GM23338 (cell line): ENCODE results near the gene PRSS48. TPM values are rescaled to one million over a fixed set of nuclear protein-coding genes. Genes with fewer than 3 reads are reported as not detected.

ENCODE experiments used
- ATAC-seq: fragments of 200-7000 bp; cut with Tn5 transposase; 3 replicates; pipeline ENCODE4 v1.9.1; 2020
- DNase-seq: peaks from one replicate; pipeline ENCODE4 v3.0.0-alpha.2; 2015; ENCODE audit warnings: low spot score
- H2AFZ ChIP-seq: fragments of 200-600 bp; sonication (generic); 2 replicates; pipeline ENCODE4 v1.8.0; 2016; ENCODE audit warnings: antibody characterized with exemption, mild to moderate bottlenecking, moderate library complexity
- H3F3A ChIP-seq: fragments of 200-600 bp; sonication (generic); replicated peaks from 2 replicates; pipeline ENCODE4 v1.8.0; 2017; ENCODE audit warnings: antibody characterized with exemption, mixed run types, low read depth
- H3K27ac ChIP-seq: fragments of 200-600 bp; sonication (generic); 2 replicates; pipeline ENCODE4 v1.6.1; 2016; ENCODE audit warnings: low read depth
- H3K27me3 ChIP-seq: fragments of 200-600 bp; sonication (generic); 2 replicates; pipeline ENCODE4 v1.8.0; 2016; ENCODE audit warnings: mild to moderate bottlenecking, mixed run types, moderate library complexity; ENCODE audit not compliant: insufficient read depth
- H3K36me3 ChIP-seq: fragments of 200-600 bp; sonication (generic); 2 replicates; pipeline ENCODE4 v1.8.0; 2016; ENCODE audit warnings: mild to moderate bottlenecking; ENCODE audit not compliant: insufficient read depth
- H3K4me1 ChIP-seq: fragments of 200-600 bp; sonication (generic); 2 replicates; pipeline ENCODE4 v1.8.0; 2016; ENCODE audit warnings: mild to moderate bottlenecking, moderate library complexity; ENCODE audit not compliant: insufficient read depth
- H3K4me2 ChIP-seq: fragments of 200-600 bp; sonication (generic); 2 replicates; pipeline ENCODE4 v1.7.1; 2017; ENCODE audit warnings: mixed run types
- H3K4me3 ChIP-seq: fragments of 200-600 bp; sonication (generic); 2 replicates; pipeline ENCODE4 v1.6.1; 2016; ENCODE audit warnings: mixed run types
- H3K79me2 ChIP-seq: fragments of 200-600 bp; sonication (generic); replicated peaks from 2 replicates; pipeline ENCODE4 v1.8.0; 2017; ENCODE audit warnings: mild to moderate bottlenecking; ENCODE audit not compliant: insufficient read depth
- H3K9me2 ChIP-seq: fragments of 200-600 bp; sonication (generic); 2 replicates; pipeline ENCODE4 v1.8.0; 2017; ENCODE audit not compliant: insufficient read depth
- H4K20me1 ChIP-seq: fragments of 200-600 bp; sonication (generic); replicated peaks from 2 replicates; pipeline ENCODE4 v1.8.0; 2017; ENCODE audit warnings: mild to moderate bottlenecking; ENCODE audit not compliant: insufficient read depth
- H3K27ac Mint-ChIP-seq: 2 replicates; pipeline ENCODE4 v1.8.0; 2020; ENCODE audit warnings: inconsistent platforms, mild to moderate bottlenecking, moderate library complexity, mixed read lengths
- H3K27me3 Mint-ChIP-seq: 3 replicates; pipeline ENCODE4 v1.8.0; 2022; ENCODE audit warnings: low read depth, mild to moderate bottlenecking, moderate library complexity, mixed read lengths, inconsistent platforms; ENCODE audit not compliant: insufficient read depth, poor library complexity
- H3K36me3 Mint-ChIP-seq: 3 replicates; pipeline ENCODE4 v1.8.0; 2021; ENCODE audit warnings: low read depth, mild to moderate bottlenecking, inconsistent platforms, moderate library complexity, mixed read lengths
- H3K4me1 Mint-ChIP-seq: 3 replicates; pipeline ENCODE4 v1.8.0; 2020; ENCODE audit warnings: mild to moderate bottlenecking, inconsistent platforms, mixed read lengths
- H3K4me3 Mint-ChIP-seq: 3 replicates; pipeline ENCODE4 v1.8.0; 2021; ENCODE audit warnings: moderate library complexity, mild to moderate bottlenecking, inconsistent platforms, mixed read lengths
- H3K9me3 Mint-ChIP-seq: 3 replicates; pipeline ENCODE4 v1.8.0; 2020; ENCODE audit warnings: moderate library complexity, mild to moderate bottlenecking, inconsistent platforms, mixed read lengths
- CREB1 ChIP-seq: fragments of 250-450 bp; sonication (Bioruptor Pico); IDR thresholded peaks from 2 replicates; pipeline ENCODE4 v1.5.0; 2020; ENCODE audit warnings: low read depth, mild to moderate bottlenecking, moderate library complexity
- EZH2 ChIP-seq: fragments of 200-600 bp; sonication (generic); IDR thresholded peaks from one replicate; pipeline ENCODE4 v1.8.0; 2017; ENCODE audit warnings: antibody characterized with exemption, mild to moderate bottlenecking, low read depth; ENCODE audit not compliant: unreplicated experiment
- EZH2phosphoT487 ChIP-seq: fragments of 200-600 bp; sonication (generic); IDR thresholded peaks from one replicate; pipeline ENCODE4 v1.8.1; 2018; ENCODE audit warnings: antibody characterized with exemption; ENCODE audit not compliant: unreplicated experiment
- NANOG ChIP-seq: IDR thresholded peaks from 2 replicates; pipeline ENCODE4 v1.6.1; 2016; ENCODE audit warnings: antibody characterized with exemption, borderline replicate concordance
- POLR2AphosphoS5 ChIP-seq: IDR thresholded peaks from 2 replicates; pipeline ENCODE4 v1.6.1; 2016; ENCODE audit warnings: antibody characterized with exemption, low read depth
- STAT1 ChIP-seq: IDR thresholded peaks from one replicate; pipeline ENCODE4 v1.6.1; 2016; ENCODE audit warnings: antibody characterized with exemption; ENCODE audit not compliant: unreplicated experiment
- ZNF114 ChIP-seq: fragments of 250-450 bp; sonication (Bioruptor Pico); IDR thresholded peaks from 2 replicates; pipeline ENCODE4 v1.5.0; 2020; ENCODE audit warnings: mild to moderate bottlenecking, moderate library complexity
- polyA plus RNA-seq: library from polyadenylated mRNA; unstranded; fragments of >200 nt; fragmentation: Nextera tagmentation; extraction: Ambion mirVana; gene quantifications from 2 replicates; pipeline ENCODE4 v1.2.1, GENCODE V29; 2016
- total RNA-seq: library from RNA; depleted of rRNA; stranded (reverse); fragments of >200 nt; shearing (Covaris generic); gene quantifications from 2 replicates; pipeline ENCODE4 v1.2.3, GENCODE V29; 2014
- TF ChIP-seq, protein P1 (sequence below): fragments of 250-450 bp; sonication (Bioruptor Pico); IDR thresholded peaks from 2 replicates; pipeline ENCODE4 v1.5.0; 2020; ENCODE audit warnings: mild to moderate bottlenecking, moderate library complexity
- TF ChIP-seq, protein P2 (sequence below): IDR thresholded peaks from 2 replicates; pipeline ENCODE4 v1.6.1; 2016; ENCODE audit warnings: antibody characterized with exemption

Gene PRSS48
- total and polyA plus RNA-seq, 2 experiments from 2014 or later: 0.36 TPM; not detected in 1

- Histone ChIP-seq H4K20me1 (no peaks in the 10 kb centered on the region), H3F3A (no peaks in the 10 kb centered on the region), H3K9me2 (no peaks in the 10 kb centered on the region), H3K79me2 (peaks cover 91% of the 10 kb centered on the region), H3K27me3 (no peaks in the 10 kb centered on the region), H2AFZ (no peak overlapping the region), H3K4me2 (0 out of 2 replicates have a peak overlapping the region, but pooled peaks have one; percentile 52), H3K36me3 (no peaks in the 10 kb centered on the region), H3K27ac (peak overlapping the region; percentile 82; the same call in 1 of the 2 replicates), H3K4me1 (peaks cover 24% of the 10 kb centered on the region), H3K4me3 (no peak overlapping the region)
- TF ChIP-seq CREB1 (CRISPR knock-in tag) (no peak), EZH2phosphoT487 (no peak), POLR2AphosphoS5 (no peak), ZNF114 (CRISPR knock-in tag) (no peak), STAT1 (no peak), EZH2 (no peak), NANOG (no peak)
- TF ChIP-seq, protein P1, sequence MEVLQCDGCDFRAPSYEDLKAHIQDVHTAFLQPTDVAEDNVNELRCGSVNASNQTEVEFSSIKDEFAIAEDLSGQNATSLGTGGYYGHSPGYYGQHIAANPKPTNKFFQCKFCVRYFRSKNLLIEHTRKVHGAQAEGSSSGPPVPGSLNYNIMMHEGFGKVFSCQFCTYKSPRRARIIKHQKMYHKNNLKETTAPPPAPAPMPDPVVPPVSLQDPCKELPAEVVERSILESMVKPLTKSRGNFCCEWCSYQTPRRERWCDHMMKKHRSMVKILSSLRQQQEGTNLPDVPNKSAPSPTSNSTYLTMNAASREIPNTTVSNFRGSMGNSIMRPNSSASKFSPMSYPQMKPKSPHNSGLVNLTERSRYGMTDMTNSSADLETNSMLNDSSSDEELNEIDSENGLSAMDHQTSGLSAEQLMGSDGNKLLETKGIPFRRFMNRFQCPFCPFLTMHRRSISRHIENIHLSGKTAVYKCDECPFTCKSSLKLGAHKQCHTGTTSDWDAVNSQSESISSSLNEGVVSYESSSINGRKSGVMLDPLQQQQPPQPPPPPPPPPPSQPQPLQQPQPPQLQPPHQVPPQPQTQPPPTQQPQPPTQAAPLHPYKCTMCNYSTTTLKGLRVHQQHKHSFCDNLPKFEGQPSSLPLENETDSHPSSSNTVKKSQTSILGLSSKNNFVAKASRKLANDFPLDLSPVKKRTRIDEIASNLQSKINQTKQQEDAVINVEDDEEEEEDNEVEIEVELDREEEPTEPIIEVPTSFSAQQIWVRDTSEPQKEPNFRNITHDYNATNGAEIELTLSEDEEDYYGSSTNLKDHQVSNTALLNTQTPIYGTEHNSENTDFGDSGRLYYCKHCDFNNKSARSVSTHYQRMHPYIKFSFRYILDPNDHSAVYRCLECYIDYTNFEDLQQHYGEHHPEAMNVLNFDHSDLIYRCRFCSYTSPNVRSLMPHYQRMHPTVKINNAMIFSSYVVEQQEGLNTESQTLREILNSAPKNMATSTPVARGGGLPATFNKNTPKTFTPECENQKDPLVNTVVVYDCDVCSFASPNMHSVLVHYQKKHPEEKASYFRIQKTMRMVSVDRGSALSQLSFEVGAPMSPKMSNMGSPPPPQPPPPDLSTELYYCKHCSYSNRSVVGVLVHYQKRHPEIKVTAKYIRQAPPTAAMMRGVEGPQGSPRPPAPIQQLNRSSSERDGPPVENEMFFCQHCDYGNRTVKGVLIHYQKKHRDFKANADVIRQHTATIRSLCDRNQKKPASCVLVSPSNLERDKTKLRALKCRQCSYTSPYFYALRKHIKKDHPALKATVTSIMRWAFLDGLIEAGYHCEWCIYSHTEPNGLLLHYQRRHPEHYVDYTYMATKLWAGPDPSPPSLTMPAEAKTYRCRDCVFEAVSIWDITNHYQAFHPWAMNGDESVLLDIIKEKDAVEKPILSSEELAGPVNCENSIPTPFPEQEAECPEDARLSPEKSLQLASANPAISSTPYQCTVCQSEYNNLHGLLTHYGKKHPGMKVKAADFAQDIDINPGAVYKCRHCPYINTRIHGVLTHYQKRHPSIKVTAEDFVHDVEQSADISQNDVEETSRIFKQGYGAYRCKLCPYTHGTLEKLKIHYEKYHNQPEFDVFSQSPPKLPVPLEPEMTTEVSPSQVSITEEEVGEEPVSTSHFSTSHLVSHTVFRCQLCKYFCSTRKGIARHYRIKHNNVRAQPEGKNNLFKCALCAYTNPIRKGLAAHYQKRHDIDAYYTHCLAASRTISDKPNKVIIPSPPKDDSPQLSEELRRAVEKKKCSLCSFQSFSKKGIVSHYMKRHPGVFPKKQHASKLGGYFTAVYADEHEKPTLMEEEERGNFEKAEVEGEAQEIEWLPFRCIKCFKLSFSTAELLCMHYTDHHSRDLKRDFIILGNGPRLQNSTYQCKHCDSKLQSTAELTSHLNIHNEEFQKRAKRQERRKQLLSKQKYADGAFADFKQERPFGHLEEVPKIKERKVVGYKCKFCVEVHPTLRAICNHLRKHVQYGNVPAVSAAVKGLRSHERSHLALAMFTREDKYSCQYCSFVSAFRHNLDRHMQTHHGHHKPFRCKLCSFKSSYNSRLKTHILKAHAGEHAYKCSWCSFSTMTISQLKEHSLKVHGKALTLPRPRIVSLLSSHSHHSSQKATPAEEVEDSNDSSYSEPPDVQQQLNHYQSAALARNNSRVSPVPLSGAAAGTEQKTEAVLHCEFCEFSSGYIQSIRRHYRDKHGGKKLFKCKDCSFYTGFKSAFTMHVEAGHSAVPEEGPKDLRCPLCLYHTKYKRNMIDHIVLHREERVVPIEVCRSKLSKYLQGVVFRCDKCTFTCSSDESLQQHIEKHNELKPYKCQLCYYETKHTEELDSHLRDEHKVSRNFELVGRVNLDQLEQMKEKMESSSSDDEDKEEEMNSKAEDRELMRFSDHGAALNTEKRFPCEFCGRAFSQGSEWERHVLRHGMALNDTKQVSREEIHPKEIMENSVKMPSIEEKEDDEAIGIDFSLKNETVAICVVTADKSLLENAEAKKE: no peak
- TF ChIP-seq, protein P2, sequence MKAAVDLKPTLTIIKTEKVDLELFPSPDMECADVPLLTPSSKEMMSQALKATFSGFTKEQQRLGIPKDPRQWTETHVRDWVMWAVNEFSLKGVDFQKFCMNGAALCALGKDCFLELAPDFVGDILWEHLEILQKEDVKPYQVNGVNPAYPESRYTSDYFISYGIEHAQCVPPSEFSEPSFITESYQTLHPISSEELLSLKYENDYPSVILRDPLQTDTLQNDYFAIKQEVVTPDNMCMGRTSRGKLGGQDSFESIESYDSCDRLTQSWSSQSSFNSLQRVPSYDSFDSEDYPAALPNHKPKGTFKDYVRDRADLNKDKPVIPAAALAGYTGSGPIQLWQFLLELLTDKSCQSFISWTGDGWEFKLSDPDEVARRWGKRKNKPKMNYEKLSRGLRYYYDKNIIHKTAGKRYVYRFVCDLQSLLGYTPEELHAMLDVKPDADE: no peak
- Mint-ChIP-seq H3K36me3 (peaks cover 15% of the 10 kb centered on the region), H3K27ac (peak overlapping the region; percentile 74), H3K9me3 (no peaks in the 10 kb centered on the region), H3K27me3 (peaks cover 2% of the 10 kb centered on the region), H3K4me3 (no peak overlapping the region), H3K4me1 (peaks cover 24% of the 10 kb centered on the region)
- peak; percentile 57 for ATAC-seq
- DNase-seq: no peak
These were observed 18.0 kb downstream of the PRSS48 start for GRCh38 chr4:151294833-151295496.
